EH (cell line): ENCODE data around the gene PRXL2B.
A peak's percentile ranks its signal among the peaks of the same experiment; 100 is the strongest.
"Not testable (repeated sequence)": the region's sequence is repeated elsewhere in the genome, so short reads cannot be mapped to it uniquely, and the experiment has no call there.

Experiments
- DNase-seq: peaks from one replicate; pipeline ENCODE4 v3.0.0-alpha.2; 2015; ENCODE audit warnings: low read depth

Gene PRXL2B

GRCh38 chr1:2586154-2587070 is at the start of gene PRXL2B:
PRXL2B (plus strand) TSS chr1:2586777; CDS start chr1:2586886, 109 bp downstream.
- DNase-seq: peak; percentile 99

GRCh38 chr1:2537784-2538115 is 48.8 kb upstream of the PRXL2B start:
- DNase-seq: no peak

- no peak for DNase-seq
Observed at GRCh38 chr1:2538376-2538775, 48.2 kb upstream of the PRXL2B start.

GRCh38 chr1:2538872-2539271 is 47.7 kb upstream of the PRXL2B start:
- no peak for DNase-seq

GRCh38 chr1:2539312-2539907 is 47.2 kb upstream of the PRXL2B start:
- no peak for DNase-seq

GRCh38 chr1:2540816-2541492 is 45.6 kb upstream of the PRXL2B start:
- no peak for DNase-seq

GRCh38 chr1:2541619-2542245 is 44.8 kb upstream of the PRXL2B start:
- no peak for DNase-seq

GRCh38 chr1:2542246-2542915 is 44.2 kb upstream of the PRXL2B start:
- no peak for DNase-seq

GRCh38 chr1:2543543-2544092 is 43.0 kb upstream of the PRXL2B start:
- DNase-seq: peak; percentile 41

GRCh38 chr1:2544093-2544874 is 42.3 kb upstream of the PRXL2B start:
- DNase-seq: peak; percentile 19

GRCh38 chr1:2544875-2545640 is 41.5 kb upstream of the PRXL2B start:
- no peak for DNase-seq

GRCh38 chr1:2545754-2546514 is 40.6 kb upstream of the PRXL2B start:
- peak; percentile 88 for DNase-seq

- peak; percentile 89 for DNase-seq
Observed at GRCh38 chr1:2546515-2547209, 39.9 kb upstream of the PRXL2B start.

- peak; percentile 17 for DNase-seq
Observed at GRCh38 chr1:2547210-2548067, 39.1 kb upstream of the PRXL2B start.

- DNase-seq: peak; percentile 71
Observed at GRCh38 chr1:2548068-2548589, 38.4 kb upstream of the PRXL2B start.

- not testable (repeated sequence) for DNase-seq
Observed at GRCh38 chr1:2549367-2550029, 37.1 kb upstream of the PRXL2B start.
